NCI-H345 treated with DMSO at 0.1 percent for 48 hours (cell line): ENCODE results near the gene SLAMF6.
"Not testable (repeated sequence)": the region's sequence is repeated elsewhere in the genome, so short reads cannot be mapped to it uniquely, and the experiment has no call there.

Source experiments
- DNase-seq: peaks from one replicate; lab custom pipeline; 2025; ENCODE audit not compliant: unreplicated experiment; lab: John Stamatoyannopoulos, UW

SLAMF6 gene

DNA sequence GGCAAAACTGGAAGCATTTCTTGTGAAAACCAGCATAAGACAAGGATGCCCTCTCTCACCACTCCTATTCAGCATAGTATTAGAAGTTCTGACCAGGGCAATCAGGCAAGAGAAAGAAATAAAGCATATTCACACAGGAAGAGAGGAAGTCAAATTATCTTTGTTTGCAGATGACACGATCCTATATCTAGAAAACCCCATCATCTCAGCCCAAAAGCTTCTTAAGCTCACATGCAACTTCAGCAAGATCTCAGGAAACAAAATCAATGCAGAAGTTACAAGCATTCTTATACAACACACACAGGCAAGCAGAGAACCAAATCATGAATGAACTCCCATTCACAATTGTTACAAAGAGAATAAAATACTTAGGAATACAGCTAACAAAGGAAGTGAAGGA is 7.1 kb downstream of the SLAMF6 start:
- DNase-seq, result not testable (repeated sequence)

DNA sequence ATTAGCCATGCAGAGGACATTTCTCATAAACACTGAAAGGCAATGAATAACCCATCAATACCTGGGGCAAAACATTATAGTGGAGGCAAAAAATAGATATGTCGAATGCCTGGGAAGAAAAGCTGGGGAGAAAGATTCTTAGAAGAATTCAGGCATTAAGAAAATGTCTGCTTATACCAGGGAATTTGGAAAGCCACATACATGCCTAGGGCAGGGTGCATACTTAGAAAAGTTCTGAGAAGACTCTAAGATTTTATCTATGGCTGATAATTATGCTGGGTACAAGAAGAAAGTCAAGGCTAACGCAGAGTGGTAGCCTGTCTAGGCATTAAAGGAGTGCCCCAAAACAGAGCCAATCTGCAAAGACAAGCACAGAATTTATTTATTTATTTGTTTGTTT is 18.4 kb downstream of the SLAMF6 start:
- DNase-seq, result no peak

DNA sequence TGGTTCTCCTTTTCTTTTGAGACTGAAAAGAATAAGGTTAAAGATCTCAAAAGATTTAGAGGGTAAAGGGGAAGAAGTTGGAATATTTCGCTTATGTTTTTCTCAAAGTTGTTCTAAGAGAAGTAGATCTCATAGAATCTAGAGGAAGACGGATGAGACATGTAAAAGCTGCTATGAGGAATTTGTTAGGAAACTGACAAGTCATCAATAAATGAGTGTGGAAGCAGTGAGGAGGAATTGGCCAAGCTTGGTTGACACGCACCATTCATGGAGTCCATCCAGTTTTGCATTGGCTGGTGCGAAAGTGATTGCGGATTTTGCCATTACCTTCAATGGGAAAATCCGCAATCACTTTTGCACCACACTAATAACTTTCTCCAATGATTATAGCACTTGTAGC is 20.0 kb downstream of the SLAMF6 start:
- DNase-seq, result no peak

DNA sequence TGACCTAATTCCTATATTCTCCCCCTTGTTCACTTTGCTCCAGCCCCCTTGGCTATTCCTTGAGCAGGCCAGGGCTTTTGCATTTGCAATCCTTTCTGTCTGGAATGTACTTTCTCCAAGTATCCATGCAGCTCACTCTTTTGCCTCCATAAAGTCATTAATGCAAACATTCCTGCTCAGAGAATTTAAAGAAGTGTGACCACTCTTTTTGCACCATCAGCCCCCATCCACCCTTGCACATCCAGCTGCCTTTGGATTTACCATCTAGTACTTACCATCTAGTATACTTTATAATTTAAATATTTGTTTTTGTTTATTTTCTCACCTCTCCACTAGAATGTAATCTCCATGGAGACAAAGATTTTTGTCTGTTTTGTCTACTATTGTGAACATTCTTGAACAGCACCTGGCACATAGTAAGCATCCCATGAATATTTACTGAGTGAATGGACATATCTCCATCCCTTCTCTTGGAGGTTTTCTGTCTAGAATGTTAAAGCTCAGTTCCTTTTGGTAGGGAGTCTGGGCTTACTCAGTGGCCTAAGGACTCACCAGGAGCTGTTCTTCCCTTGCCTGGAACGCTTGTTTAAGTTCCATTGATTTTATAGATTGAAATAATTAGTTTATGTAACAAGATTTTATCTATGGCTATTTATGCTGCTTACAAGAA is 22.6 kb downstream of the SLAMF6 start:
- no peak for DNase-seq

DNA sequence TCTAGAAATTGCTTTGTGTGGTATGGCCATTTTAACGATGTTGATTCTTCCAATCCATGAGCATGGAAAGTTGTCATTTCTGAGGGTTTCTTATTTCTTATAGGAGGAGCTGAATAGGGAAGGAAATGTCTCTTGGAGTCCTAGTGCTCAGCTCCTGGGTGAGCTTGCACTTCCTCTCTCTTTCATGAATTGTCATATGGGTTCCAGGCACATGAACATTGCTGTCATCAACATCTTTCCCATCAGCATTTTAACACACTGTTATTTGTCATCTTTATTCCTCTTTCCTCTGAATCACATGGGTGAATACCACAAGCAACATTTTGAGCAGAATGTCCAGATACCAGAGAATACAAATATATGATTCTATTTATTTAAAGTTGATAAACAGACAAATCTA is 23.4 kb downstream of the SLAMF6 start:
- no peak for DNase-seq

DNA sequence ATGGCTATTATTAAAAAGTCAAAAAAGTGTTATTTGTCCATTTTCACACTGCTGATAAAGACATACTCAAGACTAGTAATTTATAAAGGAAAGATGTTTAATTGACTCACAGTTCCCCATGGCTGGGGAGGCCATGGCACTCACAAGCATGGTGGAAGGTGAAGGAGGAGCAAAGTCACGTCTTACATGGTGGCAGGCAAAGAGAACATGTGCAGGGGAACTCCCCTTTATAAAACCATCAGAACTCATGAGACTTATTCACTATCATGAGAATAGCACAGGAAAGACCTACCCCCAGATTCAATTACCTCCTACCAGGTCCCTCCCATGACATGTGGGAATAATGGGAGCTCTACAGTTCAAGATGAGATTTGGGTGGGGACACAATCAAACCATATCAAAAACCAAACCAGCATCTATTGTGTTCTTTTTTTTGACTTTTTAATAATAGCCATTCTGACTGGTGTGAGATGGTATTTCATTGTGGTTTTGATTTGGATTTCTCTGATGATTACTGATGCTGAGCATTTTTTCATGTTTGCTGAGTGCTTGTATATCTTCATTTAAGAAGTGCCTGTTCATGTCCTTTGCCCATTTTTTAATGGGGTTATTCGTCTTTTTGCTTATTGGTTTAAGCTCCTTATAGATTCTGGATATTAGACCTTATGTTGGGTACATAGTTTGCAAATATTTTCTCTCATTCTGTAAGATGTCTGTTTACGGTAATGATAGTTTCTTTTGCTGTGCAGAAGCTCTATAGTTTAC is 24.6 kb downstream of the SLAMF6 start:
- DNase-seq, result not testable (repeated sequence)

DNA sequence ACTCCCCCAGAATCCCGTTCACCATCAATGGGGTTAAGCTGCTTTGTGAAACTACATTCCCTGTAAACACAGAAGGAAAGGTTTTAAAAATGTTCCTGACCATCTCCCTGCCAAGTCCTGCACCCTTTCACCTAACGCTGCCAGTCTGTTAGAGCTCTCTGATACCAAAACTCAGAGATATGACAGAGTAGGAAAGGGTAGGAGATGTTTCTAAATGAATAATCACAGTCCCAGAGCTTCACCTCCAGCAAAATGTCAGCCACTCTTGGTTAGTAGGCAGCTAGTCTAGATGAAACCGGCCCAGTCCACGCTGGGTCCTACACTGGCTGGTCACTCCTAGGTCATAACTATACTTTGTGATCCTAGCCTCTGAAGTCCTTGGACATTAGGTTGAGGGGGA is 26.7 kb downstream of the SLAMF6 start:
- DNase-seq, result no peak

DNA sequence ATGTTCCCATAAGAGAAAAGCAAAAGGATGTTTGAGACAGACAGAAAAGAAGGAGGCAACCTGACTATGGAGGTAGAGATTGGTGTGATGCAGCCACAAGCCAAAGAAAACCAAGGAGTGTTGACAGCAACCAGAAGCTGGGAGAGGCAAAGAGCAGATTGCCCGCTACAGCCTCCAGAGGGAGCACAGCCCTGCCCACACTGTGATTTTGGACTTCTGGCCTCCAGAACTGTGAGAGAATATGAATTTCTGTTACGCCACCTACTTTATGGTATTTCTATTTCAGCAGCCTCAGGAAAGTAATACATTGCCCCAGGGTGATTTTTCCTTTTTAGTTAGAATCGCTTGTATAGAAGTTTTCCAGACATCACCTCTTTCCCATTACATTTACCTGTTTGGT is 28.4 kb downstream of the SLAMF6 start:
- DNase-seq, result no peak

DNA sequence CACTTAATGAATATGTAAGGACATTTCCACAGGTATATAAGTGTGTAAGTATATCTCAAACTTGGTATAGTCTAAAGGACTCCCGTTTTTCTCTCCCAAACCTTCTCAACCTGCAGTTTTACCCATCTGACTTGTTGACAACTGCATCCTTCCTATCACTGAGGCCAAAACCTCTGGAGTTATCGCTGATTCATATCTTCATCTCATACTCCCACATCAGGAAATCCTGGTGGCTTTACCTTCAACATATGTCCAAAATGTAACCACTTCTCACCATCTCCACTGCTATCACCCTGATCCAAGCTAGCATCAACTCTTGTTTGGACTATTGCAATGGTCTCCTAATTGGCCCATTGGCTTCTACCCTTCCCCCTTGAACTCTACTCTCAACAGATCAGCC is 30.4 kb downstream of the SLAMF6 start:
- DNase-seq, result no peak

DNA sequence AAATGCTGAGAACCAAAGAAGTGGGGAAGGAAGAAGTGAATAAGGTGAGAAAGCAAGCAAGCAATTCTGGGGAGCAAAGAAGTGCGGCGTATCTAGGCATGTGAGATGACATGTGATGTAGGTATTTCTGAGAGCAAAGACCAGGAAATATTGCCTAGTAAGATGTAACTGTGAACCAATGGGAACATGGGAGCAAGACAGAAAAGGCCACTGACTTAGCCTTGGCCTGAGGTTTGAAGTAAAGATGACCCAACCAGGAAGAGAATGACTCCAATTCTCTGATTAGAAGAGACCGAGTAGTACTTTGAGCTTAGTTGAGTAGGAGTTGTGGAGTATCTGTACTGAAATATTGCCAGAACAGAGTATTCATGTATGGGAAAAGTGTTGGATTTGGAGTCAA is 31.1 kb downstream of the SLAMF6 start:
- DNase-seq, result no peak

DNA sequence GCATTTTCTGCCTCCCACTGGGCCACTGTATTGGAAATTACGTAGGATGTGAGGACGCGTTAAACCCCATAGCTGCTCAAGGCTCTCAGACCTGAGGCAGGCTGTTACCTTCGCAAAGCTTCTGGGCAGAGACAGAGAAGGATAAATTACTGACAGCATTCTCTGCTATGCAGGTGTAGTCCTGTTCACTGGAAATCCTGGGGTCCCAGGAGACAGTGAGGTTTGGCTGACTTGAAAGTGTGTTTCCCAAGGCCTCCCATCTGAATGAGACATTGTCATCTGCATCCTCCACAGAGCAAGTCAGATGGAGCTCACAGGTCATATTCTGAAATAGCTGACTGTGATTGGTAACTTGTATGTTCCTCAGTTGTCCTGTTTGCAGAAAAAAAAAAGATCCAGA is 32.0 kb downstream of the SLAMF6 start:
- DNase-seq, result no peak

DNA sequence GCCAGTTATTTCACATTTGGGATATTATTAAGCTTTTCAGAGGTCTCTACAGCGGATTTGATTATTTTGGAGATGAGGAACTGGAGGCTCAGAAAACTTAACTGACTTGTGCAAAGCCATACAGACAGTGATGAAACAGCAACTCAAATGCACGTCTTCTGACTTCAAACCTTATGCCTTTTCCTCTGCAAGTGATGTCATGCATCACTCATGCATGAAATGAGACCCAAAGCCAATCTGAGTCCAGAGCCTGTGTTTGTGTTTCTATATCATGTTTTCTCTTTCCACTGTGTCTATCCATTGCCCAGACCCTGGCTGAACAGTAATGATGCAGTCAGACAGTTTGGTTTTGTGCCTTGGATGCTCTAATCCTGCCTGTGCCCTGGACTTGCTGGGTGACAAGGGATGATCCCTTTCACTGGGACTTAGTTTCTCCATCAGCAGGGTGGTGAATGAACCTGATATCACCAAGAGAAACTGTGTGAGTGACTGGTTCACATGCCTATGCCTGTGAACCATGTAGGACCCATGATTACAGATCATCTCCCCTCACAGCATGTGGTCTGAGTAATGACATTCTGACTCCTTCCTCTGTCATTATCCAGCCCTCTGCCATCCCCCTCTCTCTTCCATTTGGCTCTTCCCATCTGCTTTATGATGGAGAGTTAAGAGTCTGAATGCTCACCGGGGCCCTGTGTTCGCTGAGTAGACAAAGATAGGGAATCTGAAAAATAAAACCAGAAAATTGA is 33.4 kb downstream of the SLAMF6 start:
- no peak for DNase-seq

DNA sequence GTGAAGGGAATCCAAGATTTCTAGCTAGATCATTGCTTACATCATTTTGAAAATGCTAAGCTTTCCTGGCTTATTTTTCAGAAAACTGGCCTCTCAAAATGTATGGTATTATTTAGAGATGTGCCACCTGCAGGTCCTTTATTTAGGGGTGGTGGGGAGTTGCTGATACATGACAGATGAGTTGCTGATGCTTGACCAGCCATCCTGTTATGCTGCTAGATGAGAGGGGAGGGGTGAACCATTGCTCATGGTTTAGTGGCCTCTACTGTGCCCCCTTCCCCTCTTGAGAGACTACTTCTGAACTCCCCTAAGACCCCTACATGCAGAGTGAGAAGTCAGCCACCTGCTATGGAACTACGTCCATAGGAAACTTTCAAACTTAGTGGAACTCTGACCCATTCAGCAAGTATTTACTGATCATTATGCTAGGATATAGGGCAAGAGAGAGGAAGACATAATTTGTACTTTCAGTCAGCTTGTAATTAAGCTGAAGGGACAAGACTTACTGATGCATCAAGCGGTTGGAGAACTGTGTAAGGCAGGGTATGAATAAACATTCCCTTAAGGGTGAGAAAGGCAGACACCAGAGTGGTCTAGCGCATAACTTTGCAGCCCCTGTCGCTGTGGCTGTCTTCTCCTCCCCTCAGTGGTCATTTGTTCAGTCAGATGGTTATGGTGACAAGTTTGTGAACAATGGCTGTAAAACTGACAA is 34.6 kb downstream of the SLAMF6 start:
- DNase-seq, result no peak

DNA sequence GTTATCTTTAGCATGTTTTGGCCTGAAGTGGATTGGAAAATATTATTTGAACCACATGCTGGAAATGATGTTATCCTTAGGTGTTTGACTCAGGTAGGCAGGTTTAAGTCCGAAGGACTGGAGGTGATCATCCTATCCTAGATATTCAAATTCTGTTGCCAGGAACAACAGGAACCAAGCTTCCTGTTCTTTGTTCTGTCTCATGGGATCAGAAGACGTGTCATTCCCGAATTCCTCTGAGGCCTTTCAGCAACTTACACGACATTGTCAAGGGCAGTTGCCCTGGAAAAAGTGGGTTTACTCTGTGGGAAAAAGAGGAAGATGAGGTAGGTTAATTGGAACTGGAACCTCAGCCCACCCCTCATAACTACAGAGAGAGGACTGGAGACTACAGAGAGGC is 36.6 kb downstream of the SLAMF6 start:
- no peak for DNase-seq

DNA sequence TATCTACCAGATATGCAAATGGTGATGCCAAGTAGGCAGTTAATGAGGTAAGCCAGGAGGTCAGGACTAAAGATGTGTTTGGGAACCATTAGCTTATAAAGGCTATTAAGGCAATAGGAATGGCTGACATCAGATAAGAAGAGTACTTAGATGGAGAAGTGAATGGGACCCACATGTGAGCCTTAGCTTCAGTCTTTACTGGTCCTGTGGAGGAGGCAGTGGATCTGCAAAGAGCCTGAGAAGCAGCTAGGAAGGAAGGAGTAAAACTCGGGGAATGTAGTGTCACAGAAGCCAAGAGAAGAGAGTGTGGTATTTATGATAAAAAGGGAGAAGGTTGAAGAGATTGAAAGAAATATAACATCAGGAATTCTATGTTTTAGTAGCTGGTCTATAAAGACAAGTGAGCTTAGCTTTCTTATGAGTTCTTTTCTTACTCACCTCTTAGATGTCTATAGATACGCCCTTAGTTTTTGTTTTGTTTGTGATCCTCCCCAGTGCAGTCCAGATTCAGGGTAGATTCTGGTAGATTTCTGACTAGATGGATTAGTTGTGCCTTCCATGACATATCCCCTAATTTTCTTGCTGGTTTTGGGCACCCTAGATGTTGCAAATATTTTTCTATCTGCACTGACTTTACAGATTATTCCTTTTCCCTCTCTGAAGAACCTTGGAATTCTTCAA is 39.4 kb downstream of the SLAMF6 start:
- DNase-seq, result no peak

DNA sequence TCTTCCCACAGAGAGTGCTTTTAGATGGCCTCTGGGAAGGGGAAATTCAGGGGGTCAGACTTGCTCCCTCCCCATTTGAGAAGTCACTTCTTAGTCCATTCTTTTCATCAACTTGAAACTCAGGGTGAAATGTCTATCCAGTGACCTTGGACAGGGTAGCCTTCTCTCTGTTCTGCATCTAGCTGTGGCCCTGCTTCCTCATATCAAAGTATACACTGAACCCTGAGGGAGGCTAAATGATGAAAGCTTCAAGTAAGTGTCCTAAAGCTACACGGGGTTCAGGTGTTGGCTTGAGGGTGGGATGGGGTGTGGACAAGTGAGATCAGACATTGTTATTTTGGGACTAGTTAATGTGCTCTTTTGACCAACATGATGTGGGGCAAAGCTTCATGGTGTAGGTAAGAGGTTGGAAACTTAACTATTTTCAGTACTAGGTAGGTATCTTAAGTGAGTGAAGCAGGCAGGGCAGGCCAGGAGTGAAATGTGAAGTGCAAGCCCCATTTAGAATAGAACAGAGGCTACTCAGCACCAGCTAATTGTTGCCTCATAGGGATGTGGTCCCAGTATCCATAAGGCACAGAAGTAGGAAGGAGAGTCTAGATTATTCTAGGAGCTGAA is 41.0 kb downstream of the SLAMF6 start:
- no peak for DNase-seq

DNA sequence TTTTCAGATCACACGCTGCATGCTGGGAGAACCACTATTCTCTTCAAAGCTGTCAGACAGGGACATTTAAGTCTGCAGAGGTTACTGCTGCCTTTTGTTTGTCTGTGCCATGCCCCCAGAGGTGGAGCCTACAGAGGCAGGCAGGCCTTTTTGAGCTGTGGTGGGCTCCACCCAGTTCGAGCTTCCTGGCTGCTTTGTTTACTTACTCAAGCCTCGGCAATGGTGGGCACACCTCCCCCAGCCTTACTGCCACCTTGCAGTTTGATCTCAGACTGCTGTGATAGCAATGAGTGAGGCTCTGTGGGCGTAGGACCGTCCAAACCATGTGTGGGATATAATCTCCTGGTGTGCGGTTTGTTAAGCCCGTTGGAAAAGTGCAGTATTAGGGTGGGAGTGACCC is 42.3 kb downstream of the SLAMF6 start:
- not testable (repeated sequence) for DNase-seq

DNA sequence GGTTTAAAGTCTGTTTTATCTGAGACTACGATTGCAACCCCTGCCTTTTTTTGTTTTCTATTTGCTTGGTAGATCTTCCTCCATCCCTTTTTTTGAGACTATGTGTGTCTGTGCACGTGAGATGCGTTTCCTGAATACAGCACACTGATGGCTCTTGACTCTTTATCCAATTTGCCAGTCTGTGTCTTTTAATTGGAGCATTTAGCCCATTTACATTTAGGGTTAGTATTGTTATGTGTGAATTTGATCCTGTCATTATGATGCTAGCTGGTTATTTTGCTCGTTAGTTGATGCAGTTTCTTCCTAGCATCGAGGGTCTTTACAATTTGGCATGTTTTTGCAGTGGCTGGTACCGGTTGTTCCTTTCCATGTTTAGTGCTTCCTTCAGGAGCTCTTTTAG is 44.0 kb downstream of the SLAMF6 start:
- not testable (repeated sequence) for DNase-seq

DNA sequence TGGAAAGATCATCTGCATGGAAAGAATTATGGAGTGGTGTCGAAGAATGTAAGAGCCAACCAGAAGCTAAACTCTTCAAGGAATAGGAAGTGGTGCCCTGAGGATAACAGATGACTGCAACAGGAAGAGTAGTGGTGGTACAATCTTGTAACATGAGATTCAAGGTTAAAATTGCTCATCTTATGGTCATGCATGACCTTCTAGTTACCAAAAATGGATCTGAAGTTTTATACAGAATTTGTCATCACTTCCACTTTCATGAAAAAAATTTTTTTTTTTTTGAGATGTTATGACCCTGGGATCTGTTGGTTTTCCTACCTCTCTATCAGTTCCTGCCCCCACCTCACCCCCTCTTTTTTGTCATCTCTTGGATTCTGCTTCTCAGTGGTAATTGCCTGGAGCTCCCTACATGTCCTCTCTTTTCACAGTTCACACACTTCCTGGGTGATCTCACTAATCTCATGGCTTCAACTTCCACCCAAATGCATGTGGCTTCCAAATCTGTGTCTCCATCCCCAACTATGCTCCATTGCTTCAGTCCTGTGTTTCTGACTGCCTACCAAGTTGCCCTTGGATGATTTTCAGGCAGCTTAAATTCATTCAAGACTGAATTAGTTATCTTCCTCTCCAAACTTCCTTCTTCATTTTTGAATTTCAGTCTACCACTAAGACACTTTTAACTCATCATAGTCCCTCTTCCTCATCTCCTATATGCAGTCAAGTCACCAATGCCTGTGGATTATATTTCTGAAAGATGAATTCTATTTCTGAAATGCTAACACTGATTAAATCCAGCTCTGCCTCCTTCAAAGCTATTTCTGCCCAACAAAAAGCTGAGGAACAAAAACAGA is 48.4 kb downstream of the SLAMF6 start:
- DNase-seq, result no peak

DNA sequence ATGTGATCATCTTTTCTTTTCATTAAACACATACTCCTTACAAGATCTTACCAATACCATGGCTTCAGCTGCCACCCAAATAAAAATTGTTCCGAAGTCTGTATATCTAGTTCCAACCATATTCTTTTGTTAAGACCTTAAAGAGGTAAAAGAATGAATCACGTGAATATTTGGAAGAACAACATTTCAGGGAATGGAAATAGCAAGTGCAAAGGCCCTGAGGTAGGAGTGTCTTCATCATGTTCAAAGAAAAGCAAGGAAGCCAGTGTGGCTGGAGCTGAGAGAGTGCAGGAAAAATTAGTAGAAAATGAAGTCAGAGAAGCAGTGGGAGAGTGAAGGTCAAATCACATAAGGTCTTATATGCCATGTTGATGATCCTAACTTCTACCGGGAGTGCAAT is 50.9 kb downstream of the SLAMF6 start:
- no peak for DNase-seq
